HL-60 (cell line): ENCODE data around the gene ZSCAN26.

Source experiments
- DNase-seq, 2 experiments: peaks; one replicate each; pipeline ENCODE4 v3.0.0-alpha.2; 2010 to 2020; ENCODE audit warnings: low read depth in 1 of 2, low spot score in 1 of 2
- H3K27ac ChIP-seq: fragments of 250-450 bp; sonication (Bioruptor Pico); replicated peaks from 2 replicates; pipeline ENCODE4 v1.5.1; 2020; ENCODE audit warnings: mild to moderate bottlenecking, moderate library complexity
- H3K27me3 ChIP-seq: fragments of 250-450 bp; sonication (Bioruptor Pico); 2 replicates; pipeline ENCODE4 v1.5.1; 2021; ENCODE audit warnings: mild to moderate bottlenecking, moderate library complexity; ENCODE audit not compliant: insufficient read depth, poor library complexity, severe bottlenecking
- H3K4me3 ChIP-seq: replicated peaks from 2 replicates; pipeline ENCODE4 v1.5.1; 2011; ENCODE audit warnings: mild to moderate bottlenecking, control low read depth, low read length; ENCODE audit not compliant: insufficient read depth
- CTCF ChIP-seq: IDR thresholded peaks from one replicate; pipeline ENCODE4 v1.5.1; 2011; ENCODE audit warnings: low read length, control low read depth, inconsistent platforms; ENCODE audit not compliant: insufficient read depth
- GABPA ChIP-seq: IDR thresholded peaks from 2 replicates; pipeline ENCODE4 v1.6.1; 2012; ENCODE audit warnings: low read depth
- POLR2AphosphoS5 ChIP-seq: IDR thresholded peaks from 2 replicates; pipeline ENCODE4 v1.6.1; 2012; ENCODE audit warnings: low read depth
- REST ChIP-seq: IDR thresholded peaks from 2 replicates; pipeline ENCODE4 v1.6.1; 2012; ENCODE audit warnings: low read depth; ENCODE audit not compliant: insufficient replicate concordance
- SPI1 ChIP-seq: IDR thresholded peaks from 2 replicates; pipeline ENCODE4 v1.6.1; 2012; ENCODE audit warnings: low read depth, mild to moderate bottlenecking, borderline replicate concordance

Gene ZSCAN26

GRCh38 chr6:28235912-28236452, 31.0 kb upstream of the ZSCAN26 start:
- DNase-seq = peak in 1 of 2 experiments; percentile 40
- TF ChIP-seq SPI1 (peak; percentile 92), POLR2AphosphoS5 (no peak), GABPA (no peak), CTCF (no peak), REST (no peak)

GRCh38 chr6:28239636-28240035, 27.3 kb upstream of the ZSCAN26 start:
- DNase-seq = no peak
- Histone ChIP-seq H3K27me3 (no peaks in the 10 kb centered on the region), H3K4me3 (no peak overlapping the region), H3K27ac (no peak overlapping the region)
- no peak for TF ChIP-seq REST
- TF ChIP-seq GABPA = no peak
- no peak for TF ChIP-seq SPI1
- TF ChIP-seq CTCF = no peak
- no peak for TF ChIP-seq POLR2AphosphoS5

More at GRCh38 chr6:28235912-28236452, 31.0 kb upstream of the ZSCAN26 start:
- Histone ChIP-seq H3K27ac (no peak overlapping the region), H3K4me3 (no peak overlapping the region), H3K27me3 (no peaks in the 10 kb centered on the region)

- H3K27ac ChIP-seq = no peak overlapping the region
- no peak for DNase-seq
- H3K27me3 ChIP-seq = no peaks in the 10 kb centered on the region
- no peak overlapping the region for H3K4me3 ChIP-seq
- TF ChIP-seq POLR2AphosphoS5 (no peak), REST (no peak), CTCF (no peak), SPI1 (no peak), GABPA (no peak)
These were observed 26.5 kb upstream of the ZSCAN26 start for GRCh38 chr6:28240471-28240870.
